HG03066 (cell line): ENCODE measurements around the gene KIF1C.
A peak's percentile ranks its signal among the peaks of the same experiment; 100 is the strongest.

Experiments used
- ATAC-seq: cut with Tn5 transposase; IDR thresholded peaks from one replicate; pipeline ENCODE4 v1.9.1; 2021; ENCODE audit warnings: low read depth; ENCODE audit not compliant: unreplicated experiment

KIF1C gene

GRCh38 chr17:4997302-4998026 lies at the start of gene KIF1C, which contains the start of gene INCA1:
Gene KIF1C, plus strand, starts transcription at chr17:4997950. Its CDS starts 2,297 bp downstream, at chr17:5000247.
Gene INCA1, minus strand, starts transcription at chr17:4997522. Its CDS starts 3,085 bp downstream, at chr17:4994437.
- peak; percentile 84 for ATAC-seq

DNA sequence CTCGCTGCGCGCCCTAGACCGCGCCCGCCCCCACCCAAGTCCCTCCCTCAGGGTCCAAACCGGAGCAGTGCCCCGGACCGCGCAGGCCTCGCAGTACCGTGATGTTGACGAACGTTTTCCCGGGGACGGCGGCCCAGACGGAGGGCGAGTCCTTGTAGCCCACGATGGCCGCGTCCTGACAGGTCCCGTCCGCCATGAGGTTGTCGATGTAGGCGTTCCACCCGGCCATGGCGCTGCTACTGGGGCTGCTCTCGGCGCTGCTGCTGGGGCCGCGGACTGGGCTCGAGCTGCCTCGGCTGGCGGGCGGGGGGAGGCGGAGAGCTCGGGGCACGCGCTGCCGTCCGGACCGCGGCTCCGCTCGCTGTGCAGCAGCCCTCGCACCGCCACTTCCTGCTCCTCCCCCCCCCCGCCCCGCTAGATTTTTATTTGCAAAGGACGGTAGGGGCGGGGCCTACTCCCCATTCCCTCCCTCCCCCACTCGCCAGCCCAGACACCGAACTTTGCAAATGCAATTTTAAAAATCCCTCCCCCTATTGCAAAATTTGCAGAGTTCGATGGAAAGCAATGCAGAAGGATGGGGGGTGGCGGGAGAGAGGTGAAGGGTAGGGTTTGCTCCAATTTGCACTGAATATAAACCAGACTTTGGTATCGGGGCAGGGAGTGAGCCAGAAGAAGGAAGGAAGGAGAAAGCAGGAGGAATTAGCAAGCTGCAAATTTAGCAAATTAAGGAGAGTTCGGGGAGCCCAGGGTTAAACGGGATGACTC lies 49.4 kb upstream of the KIF1C start, which contains the start of gene PFN1:
PFN1 (minus strand) TSS at position 365 of the 765 bp plus-strand sequence; CDS start at position 229, 136 bp downstream.
- ATAC-seq, result no peak

DNA sequence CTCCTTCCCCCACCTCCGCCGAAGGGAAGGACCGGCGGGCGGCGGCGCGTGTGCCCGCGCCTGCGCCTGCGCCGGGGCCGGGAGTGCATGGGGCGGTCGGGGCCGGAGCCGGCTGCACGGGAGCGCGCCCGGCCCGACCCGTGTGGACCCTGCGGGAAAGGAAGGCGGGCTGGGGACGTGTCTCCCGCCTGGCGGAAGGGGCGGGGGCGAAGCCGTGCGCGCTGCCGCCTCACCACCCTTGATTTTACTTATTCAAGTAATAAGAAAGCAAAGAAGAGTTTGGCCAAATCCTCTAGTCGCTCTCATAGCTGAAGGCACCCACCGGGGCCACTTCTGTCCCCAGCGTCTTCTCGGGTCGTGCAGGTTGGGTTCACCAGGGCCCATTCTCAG lies 48.8 kb upstream of the KIF1C start:
- ATAC-seq, result no peak

DNA sequence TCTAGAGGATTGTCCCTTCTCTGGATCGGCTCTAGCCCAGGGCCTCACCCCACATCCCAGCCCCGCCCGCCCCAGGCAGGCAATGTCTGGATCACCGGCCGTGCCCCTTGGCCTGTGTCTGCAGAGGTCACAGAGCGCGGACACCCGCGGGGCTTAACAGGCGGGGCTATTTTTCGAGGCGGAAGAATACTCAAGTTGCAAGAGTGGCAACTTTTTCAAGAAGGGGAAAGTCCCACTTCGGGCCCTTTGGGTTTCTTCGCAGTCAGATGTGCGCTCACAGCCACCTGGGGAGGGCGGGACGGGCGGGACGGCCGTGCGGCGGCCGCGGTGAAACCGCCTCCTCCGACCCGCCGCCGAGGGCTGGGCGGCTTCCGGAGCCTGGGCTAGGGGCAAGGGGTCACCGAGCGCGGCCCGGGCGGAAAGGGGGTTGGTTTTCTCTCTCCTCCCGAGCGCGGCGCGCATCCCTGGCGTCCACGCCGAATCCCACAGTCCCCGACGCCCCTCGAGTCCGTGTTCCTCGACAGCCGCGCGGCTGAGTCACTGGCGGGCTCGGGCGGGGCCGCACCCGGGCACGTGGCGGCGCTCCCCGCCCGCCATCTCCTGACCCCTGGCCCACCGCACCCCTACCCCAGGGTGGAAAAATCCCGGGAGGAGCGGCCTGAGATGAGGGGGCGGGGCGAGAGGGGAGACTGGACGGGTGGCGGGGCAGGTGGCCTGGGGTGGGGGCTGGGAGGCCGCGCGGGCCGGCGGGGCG lies 48.3 kb upstream of the KIF1C start:
- no peak for ATAC-seq

GRCh38 chr17:4950075-4950745 lies 47.5 kb upstream of the KIF1C start:
- no peak for ATAC-seq

GRCh38 chr17:4950746-4951204 lies 47.0 kb upstream of the KIF1C start, which contains the start of gene ENO3:
Gene ENO3, plus strand, starts transcription at chr17:4951119. Its CDS starts 711 bp downstream, at chr17:4951830.
- ATAC-seq, result no peak

DNA sequence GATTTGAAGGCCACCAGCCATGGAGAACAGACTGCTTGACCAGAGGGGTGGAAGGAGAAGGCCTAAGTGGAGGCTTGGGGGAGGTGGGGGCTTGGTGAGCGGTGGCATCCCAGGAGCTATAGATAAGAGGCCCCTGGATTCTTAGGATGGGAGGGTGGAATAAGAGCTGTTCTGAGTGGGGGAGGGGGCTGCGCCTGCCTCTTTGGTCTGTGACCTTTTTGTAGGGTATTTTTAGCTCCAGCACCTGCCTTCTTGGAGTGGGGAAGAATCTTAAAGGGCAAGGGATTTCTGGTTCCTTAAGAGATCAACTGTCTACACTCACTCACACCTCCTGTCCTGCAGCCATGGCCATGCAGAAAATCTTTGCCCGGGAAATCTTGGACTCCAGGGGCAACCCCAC lies 46.3 kb upstream of the KIF1C start:
- ATAC-seq, result no peak

- no peak for ATAC-seq
Observed at GRCh38 chr17:4953451-4953961, 44.2 kb upstream of the KIF1C start.

DNA sequence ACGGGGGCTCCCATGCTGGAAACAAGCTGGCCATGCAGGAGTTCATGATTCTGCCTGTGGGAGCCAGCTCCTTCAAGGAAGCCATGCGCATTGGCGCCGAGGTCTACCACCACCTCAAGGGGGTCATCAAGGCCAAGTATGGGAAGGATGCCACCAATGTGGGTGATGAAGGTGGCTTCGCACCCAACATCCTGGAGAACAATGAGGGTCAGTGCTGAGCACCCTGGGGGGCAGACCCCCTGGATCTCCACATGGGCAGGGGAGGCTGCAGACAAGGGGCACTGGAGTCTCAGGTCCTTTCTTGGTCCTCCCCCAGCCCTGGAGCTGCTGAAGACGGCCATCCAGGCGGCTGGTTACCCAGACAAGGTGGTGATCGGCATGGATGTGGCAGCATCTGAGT lies 42.7 kb upstream of the KIF1C start:
- no peak for ATAC-seq

DNA sequence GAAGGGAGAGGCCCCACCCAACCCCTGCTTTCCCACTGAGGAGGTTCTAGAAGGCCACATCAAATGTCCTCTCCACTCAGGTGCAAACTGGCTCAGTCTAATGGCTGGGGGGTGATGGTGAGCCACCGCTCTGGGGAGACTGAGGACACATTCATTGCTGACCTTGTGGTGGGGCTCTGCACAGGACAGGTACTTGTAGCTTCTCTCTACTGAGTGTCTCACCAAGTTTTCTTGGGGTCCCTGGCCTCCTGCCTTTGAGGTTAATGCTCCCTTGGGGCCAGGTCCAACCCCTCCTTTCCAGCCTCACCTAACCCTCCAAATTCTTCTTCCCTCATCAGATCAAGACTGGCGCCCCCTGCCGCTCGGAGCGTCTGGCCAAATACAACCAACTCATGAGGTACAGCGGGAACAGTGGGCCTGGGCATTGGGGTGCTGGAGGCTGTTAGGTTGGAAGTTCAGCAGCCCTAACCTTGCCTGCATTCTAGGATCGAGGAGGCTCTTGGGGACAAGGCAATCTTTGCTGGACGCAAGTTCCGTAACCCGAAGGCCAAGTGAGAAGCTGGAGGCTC lies 41.2 kb upstream of the KIF1C start:
- ATAC-seq, result no peak

DNA sequence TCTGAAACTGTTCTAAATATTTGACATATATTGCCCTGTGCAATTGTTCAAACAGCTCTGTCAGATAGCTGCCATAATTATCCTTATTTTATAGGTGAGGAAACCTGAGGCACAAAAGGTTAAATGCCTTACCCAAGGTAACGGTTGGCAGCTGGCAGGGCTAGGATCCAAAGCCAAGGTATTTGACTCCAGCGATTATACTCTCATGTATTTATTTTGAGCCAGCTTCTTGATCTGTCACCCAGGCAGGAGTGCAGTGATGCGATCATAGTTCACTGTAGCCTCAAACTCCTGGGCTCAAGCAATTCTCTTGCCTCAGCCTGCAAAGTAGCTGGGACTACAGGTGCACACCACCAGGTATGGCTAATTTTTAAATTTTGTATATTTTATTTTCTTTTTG lies 39.6 kb upstream of the KIF1C start:
- no peak for ATAC-seq

DNA sequence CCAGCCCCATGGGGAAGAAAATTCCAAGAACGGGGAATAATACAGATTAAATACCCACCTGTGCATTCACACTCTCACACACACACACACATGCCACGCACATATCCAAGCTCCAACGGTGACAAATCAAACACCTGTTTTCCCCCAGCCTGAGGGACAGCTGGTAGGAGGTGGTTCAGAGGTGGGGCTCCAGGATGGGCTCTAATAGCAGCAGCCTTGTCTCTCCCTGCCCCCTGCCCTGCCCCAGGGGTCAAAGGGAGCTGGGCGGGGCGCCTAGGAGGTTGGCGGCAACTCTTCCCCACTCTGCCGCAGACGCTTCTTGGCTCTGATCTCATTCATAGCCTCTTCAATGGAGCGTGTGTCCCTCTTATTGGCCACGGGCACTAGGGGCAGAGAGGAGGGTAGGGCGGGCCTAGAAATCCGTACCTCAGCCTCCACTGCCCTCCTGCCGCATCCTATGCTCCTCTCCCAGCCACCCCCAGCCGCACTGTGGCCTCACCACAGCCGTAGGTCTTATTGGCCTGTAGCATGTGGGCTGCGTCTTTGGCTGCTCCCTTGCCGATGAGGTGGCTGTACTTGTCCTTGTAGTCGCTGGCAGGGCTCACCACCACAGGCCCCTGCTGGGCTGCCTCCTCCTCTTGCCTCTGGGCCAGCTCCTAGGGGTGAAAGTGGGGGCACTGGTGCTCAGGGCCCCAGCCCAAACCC lies 38.3 kb upstream of the KIF1C start:
- ATAC-seq, result no peak

GRCh38 chr17:4960279-4960922 lies 37.3 kb upstream of the KIF1C start:
- ATAC-seq, result no peak

DNA sequence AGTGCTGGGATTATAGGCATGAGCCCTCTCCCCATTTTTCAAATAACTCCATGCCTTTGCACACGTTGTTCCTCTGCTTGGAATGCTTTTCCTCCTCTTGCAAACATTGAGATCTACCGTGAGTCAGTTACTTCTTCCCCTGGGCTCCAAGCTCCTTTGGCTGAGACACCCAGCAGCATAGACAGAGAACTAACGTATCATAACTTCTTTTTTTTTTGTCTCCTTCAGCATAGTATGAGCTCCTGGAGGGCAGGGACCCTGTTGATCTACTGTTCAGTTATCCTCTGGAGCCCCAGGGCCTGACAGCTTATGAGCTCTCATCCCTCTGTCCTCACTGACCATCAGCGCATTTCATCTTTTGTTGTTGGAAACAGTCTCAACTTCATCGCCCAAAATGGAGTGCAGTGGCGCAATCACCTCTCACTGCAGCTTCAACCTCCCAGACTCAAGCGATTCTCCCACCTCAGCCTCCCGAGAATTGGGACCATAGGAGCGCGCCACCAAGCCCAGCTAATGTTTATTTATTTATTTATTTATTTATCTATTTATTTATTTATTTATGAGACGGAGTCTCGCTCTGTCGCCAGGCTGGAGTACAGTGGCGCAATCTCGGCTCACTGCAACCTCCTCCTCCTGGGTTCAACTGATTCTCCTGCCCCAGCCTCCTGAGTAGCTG lies 32.3 kb upstream of the KIF1C start:
- no peak for ATAC-seq

GRCh38 chr17:4966844-4967538 lies 30.8 kb upstream of the KIF1C start:
- peak; percentile 85 for ATAC-seq

DNA sequence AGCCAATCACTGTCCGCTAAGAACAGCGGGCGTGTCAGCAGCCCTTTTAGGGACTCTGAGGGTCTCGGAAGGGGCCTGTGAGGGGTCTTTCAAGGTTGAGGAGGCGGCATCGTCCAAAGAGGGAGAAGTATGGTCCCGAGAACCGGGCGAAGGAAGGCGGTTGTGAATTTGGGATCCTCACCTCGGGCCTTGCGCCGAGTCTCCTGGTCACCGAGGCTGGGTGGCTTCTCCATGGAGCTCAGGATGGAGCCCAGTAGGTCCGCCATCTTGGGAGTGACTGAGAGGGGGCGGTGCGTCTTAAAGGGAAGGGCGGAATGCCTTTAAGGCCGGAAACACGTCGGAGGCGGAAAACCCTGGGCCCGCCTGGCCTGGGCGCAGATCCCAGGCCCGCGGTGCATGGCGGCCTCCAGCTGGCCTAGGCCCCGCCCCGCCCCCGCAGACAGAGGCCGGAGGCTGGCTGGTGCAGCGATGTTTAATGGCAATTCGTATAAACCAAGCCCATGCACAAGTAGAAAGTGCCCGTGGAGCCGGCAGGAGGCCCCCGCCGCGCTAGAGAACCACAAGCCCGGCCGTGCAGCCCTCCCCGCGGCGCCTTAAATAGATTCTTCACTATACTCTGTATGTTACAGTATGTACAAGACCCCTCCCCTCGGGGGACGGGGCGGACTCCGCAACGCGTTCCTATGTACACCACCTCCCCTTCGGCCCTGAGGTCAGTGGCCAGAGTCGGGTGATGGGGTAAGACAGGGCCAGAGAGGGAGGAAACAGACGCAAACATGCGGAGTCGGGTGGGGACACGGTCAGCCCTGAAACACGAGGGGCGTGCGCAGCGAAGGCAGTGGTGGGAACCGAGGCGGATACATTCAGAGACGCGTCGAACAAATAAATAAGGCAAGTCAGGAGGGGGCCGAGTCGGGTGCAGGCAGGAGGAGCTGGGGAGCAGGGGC lies 29.9 kb upstream of the KIF1C start, which contains the start of gene SPAG7:
SPAG7 (minus strand) TSS at position 279 of the 947 bp plus-strand sequence; CDS start at position 266, 13 bp downstream.
- ATAC-seq, result peak; percentile 57
